GM12878 (cell line): ENCODE data around the gene LIMS2. TPM values are rescaled to one million over a fixed set of nuclear protein-coding genes. Genes with fewer than 3 reads are reported as not detected.

ENCODE experiments used
- DPF2 ChIP-seq: fragments of 450-650 bp; IDR thresholded peaks from 2 replicates; pipeline ENCODE4 v1.6.1; 2017; ENCODE audit warnings: mild to moderate bottlenecking
- HDGF ChIP-seq: fragments of 450-650 bp; IDR thresholded peaks from 2 replicates; pipeline ENCODE4 v1.6.1; 2016; ENCODE audit warnings: antibody characterized with exemption
- MEF2A ChIP-seq: IDR thresholded peaks from 2 replicates; pipeline ENCODE4 v1.6.1; 2011; ENCODE audit warnings: low read depth, mild to moderate bottlenecking, low read length, moderate library complexity; ENCODE audit not compliant: insufficient read depth
- NBN ChIP-seq: fragments of 450-650 bp; IDR thresholded peaks from 2 replicates; pipeline ENCODE4 v1.6.1; 2016
- NR2F1 ChIP-seq: fragments of 450-650 bp; conservative IDR thresholded peaks from 2 replicates; pipeline ENCODE4 v1.6.1; 2017; ENCODE audit warnings: mild to moderate bottlenecking
- SMARCA5 ChIP-seq: fragments of 450-650 bp; IDR thresholded peaks from 2 replicates; pipeline ENCODE4 v1.6.1; 2017; ENCODE audit warnings: mild to moderate bottlenecking
- SP1 ChIP-seq: IDR thresholded peaks from one replicate; pipeline ENCODE4 v1.6.1; 2011; ENCODE audit warnings: low read depth, low read length
- SPI1 ChIP-seq: IDR thresholded peaks from 2 replicates; pipeline ENCODE4 v1.6.1; 2011; ENCODE audit warnings: low read depth, mild to moderate bottlenecking, low read length, moderate library complexity, borderline replicate concordance; ENCODE audit not compliant: insufficient read depth
- TCF12 ChIP-seq: IDR thresholded peaks from 2 replicates; pipeline ENCODE4 v1.6.1; 2011; ENCODE audit warnings: low read depth, mild to moderate bottlenecking, low read length
- ZNF207 ChIP-seq: fragments of 450-650 bp; IDR thresholded peaks from 2 replicates; pipeline ENCODE4 v1.6.1; 2014; ENCODE audit warnings: antibody characterized with exemption, mild to moderate bottlenecking, borderline replicate concordance
- polyA plus RNA-seq, 11 experiments: library from polyadenylated mRNA; depleted of rRNA in 4 of 11; unstranded in 6 of 11; stranded (reverse) in 5 of 11; fragments of >200 nt; fragmentation: Nextera tagmentation in 4 of 11; fragmentation: Illumina TruSeq in 1 of 11; extraction: Ambion mirVana in 4 of 11; extraction: Trizol in 1 of 11; gene quantifications; 1 replicate in 1 of 11; 2 replicates in 10 of 11; pipeline versions ENCODE4 v1.2.1 to v1.2.3, GENCODE V29; 2011 to 2016; ENCODE audit warnings: inconsistent platforms in 2 of 11, missing spikeins in 2 of 11, low read depth in 1 of 11
- total RNA-seq, 4 experiments: library from RNA; depleted of rRNA in 3 of 4; stranded (reverse); fragments of >200 nt in 3 of 4; fragmentation: Illumina TruSeq in 1 of 4; extraction: Trizol in 1 of 4; gene quantifications; 2 replicates each; pipeline versions ENCODE4 v1.2.1 to v1.2.3, GENCODE V29; 2013 to 2021
- TF ChIP-seq, protein P1 (sequence below): fragments of 450-650 bp; conservative IDR thresholded peaks from 2 replicates; pipeline ENCODE4 v1.6.1; 2017; ENCODE audit warnings: mild to moderate bottlenecking, moderate library complexity
- TF ChIP-seq, protein P2 (sequence below): fragments of 450-650 bp; IDR thresholded peaks from 2 replicates; pipeline ENCODE4 v1.6.1; 2018; ENCODE audit warnings: mild to moderate bottlenecking, low read depth, moderate library complexity; ENCODE audit not compliant: partially characterized antibody
- TF ChIP-seq, protein P3 (sequence below): fragments of 450-650 bp; formaldehyde crosslinking; IDR thresholded peaks from 2 replicates; pipeline ENCODE4 v1.5.0; 2022; ENCODE audit warnings: mild to moderate bottlenecking, missing genetic modification characterization
- TF ChIP-seq, protein P4 (sequence below): fragments of 450-650 bp; IDR thresholded peaks from 2 replicates; pipeline ENCODE4 v1.6.1; 2017; ENCODE audit warnings: mild to moderate bottlenecking, moderate library complexity
- TF ChIP-seq, protein P5 (sequence below): fragments of 450-650 bp; IDR thresholded peaks from 2 replicates; pipeline ENCODE4 v1.6.1; 2017; ENCODE audit warnings: mild to moderate bottlenecking, low read depth, inconsistent platforms; ENCODE audit not compliant: poor library complexity, severe bottlenecking

The LIMS2 gene
- total and polyA plus RNA-seq, 10 of the 15 experiments (the other 5 are each of a cell fraction or from before 2014, with no cell fraction given): 0.06 to 0.81 (median 0.16) TPM; not detected in 2

DNA sequence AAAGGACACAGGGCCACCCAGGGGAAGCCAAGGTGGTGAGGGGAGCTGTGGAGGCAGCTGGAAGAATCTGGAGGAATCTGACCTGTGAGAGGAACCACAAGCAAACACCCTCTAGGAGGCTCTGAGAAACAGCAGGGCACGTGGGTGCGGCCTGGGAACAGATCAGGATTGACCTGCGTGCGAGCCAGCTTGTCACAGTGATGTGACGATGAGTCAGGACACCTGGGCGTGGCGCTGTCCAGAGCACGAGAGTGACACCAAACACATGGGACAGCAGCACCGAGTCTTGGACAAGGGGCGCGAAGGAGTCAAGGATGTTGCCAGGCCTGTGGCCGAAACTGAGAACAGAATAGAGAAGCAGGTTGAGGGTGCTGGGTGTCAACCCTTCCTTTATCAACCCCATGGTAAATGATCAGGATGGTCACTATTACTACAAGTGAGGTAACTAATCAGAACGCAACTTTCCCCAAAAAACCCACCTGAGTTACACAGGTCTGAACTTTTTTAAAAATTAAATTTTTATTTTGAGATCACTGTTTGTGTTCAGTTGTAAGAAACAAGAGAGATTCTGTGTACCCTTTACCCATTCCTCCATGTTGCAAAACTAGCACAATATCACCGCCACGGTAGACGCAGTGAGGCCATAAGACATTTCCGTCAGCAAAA lies 25.3 kb upstream of the LIMS2 start (continued):
- TF ChIP-seq, protein P1, sequence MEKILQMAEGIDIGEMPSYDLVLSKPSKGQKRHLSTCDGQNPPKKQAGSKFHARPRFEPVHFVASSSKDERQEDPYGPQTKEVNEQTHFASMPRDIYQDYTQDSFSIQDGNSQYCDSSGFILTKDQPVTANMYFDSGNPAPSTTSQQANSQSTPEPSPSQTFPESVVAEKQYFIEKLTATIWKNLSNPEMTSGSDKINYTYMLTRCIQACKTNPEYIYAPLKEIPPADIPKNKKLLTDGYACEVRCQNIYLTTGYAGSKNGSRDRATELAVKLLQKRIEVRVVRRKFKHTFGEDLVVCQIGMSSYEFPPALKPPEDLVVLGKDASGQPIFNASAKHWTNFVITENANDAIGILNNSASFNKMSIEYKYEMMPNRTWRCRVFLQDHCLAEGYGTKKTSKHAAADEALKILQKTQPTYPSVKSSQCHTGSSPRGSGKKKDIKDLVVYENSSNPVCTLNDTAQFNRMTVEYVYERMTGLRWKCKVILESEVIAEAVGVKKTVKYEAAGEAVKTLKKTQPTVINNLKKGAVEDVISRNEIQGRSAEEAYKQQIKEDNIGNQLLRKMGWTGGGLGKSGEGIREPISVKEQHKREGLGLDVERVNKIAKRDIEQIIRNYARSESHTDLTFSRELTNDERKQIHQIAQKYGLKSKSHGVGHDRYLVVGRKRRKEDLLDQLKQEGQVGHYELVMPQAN: no peak
- peak; percentile 80 for TF ChIP-seq ZNF207
- TF ChIP-seq, protein P2, sequence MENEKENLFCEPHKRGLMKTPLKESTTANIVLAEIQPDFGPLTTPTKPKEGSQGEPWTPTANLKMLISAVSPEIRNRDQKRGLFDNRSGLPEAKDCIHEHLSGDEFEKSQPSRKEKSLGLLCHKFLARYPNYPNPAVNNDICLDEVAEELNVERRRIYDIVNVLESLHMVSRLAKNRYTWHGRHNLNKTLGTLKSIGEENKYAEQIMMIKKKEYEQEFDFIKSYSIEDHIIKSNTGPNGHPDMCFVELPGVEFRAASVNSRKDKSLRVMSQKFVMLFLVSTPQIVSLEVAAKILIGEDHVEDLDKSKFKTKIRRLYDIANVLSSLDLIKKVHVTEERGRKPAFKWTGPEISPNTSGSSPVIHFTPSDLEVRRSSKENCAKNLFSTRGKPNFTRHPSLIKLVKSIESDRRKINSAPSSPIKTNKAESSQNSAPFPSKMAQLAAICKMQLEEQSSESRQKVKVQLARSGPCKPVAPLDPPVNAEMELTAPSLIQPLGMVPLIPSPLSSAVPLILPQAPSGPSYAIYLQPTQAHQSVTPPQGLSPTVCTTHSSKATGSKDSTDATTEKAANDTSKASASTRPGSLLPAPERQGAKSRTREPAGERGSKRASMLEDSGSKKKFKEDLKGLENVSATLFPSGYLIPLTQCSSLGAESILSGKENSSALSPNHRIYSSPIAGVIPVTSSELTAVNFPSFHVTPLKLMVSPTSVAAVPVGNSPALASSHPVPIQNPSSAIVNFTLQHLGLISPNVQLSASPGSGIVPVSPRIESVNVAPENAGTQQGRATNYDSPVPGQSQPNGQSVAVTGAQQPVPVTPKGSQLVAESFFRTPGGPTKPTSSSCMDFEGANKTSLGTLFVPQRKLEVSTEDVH: no peak
- peak; percentile 82; the same call in 1 of the 2 replicates for TF ChIP-seq DPF2
- TF ChIP-seq, protein P3, sequence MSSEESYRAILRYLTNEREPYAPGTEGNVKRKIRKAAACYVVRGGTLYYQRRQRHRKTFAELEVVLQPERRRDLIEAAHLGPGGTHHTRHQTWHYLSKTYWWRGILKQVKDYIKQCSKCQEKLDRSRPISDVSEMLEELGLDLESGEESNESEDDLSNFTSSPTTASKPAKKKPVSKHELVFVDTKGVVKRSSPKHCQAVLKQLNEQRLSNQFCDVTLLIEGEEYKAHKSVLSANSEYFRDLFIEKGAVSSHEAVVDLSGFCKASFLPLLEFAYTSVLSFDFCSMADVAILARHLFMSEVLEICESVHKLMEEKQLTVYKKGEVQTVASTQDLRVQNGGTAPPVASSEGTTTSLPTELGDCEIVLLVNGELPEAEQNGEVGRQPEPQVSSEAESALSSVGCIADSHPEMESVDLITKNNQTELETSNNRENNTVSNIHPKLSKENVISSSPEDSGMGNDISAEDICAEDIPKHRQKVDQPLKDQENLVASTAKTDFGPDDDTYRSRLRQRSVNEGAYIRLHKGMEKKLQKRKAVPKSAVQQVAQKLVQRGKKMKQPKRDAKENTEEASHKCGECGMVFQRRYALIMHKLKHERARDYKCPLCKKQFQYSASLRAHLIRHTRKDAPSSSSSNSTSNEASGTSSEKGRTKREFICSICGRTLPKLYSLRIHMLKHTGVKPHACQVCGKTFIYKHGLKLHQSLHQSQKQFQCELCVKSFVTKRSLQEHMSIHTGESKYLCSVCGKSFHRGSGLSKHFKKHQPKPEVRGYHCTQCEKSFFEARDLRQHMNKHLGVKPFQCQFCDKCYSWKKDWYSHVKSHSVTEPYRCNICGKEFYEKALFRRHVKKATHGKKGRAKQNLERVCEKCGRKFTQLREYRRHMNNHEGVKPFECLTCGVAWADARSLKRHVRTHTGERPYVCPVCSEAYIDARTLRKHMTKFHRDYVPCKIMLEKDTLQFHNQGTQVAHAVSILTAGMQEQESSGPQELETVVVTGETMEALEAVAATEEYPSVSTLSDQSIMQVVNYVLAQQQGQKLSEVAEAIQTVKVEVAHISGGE (CRISPR knock-in tag): no peak
- peak; percentile 65 for TF ChIP-seq SP1
- peak; percentile 92 for TF ChIP-seq TCF12
- TF ChIP-seq MEF2A: no peak
- TF ChIP-seq, protein P4, sequence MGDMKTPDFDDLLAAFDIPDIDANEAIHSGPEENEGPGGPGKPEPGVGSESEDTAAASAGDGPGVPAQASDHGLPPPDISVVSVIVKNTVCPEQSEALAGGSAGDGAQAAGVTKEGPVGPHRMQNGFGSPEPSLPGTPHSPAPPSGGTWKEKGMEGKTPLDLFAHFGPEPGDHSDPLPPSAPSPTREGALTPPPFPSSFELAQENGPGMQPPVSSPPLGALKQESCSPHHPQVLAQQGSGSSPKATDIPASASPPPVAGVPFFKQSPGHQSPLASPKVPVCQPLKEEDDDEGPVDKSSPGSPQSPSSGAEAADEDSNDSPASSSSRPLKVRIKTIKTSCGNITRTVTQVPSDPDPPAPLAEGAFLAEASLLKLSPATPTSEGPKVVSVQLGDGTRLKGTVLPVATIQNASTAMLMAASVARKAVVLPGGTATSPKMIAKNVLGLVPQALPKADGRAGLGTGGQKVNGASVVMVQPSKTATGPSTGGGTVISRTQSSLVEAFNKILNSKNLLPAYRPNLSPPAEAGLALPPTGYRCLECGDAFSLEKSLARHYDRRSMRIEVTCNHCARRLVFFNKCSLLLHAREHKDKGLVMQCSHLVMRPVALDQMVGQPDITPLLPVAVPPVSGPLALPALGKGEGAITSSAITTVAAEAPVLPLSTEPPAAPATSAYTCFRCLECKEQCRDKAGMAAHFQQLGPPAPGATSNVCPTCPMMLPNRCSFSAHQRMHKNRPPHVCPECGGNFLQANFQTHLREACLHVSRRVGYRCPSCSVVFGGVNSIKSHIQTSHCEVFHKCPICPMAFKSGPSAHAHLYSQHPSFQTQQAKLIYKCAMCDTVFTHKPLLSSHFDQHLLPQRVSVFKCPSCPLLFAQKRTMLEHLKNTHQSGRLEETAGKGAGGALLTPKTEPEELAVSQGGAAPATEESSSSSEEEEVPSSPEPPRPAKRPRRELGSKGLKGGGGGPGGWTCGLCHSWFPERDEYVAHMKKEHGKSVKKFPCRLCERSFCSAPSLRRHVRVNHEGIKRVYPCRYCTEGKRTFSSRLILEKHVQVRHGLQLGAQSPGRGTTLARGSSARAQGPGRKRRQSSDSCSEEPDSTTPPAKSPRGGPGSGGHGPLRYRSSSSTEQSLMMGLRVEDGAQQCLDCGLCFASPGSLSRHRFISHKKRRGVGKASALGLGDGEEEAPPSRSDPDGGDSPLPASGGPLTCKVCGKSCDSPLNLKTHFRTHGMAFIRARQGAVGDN: peak; percentile 77; the same call in 1 of the 2 replicates
- peak; percentile 69 for TF ChIP-seq HDGF
- TF ChIP-seq NBN: peak; percentile 73; the same call in 1 of the 2 replicates
- TF ChIP-seq NR2F1: peak; percentile 66
- TF ChIP-seq SMARCA5: peak; percentile 81; the same call in 1 of the 2 replicates
- TF ChIP-seq SPI1: peak; percentile 76; the same call in 1 of the 2 replicates
- TF ChIP-seq, protein P5, sequence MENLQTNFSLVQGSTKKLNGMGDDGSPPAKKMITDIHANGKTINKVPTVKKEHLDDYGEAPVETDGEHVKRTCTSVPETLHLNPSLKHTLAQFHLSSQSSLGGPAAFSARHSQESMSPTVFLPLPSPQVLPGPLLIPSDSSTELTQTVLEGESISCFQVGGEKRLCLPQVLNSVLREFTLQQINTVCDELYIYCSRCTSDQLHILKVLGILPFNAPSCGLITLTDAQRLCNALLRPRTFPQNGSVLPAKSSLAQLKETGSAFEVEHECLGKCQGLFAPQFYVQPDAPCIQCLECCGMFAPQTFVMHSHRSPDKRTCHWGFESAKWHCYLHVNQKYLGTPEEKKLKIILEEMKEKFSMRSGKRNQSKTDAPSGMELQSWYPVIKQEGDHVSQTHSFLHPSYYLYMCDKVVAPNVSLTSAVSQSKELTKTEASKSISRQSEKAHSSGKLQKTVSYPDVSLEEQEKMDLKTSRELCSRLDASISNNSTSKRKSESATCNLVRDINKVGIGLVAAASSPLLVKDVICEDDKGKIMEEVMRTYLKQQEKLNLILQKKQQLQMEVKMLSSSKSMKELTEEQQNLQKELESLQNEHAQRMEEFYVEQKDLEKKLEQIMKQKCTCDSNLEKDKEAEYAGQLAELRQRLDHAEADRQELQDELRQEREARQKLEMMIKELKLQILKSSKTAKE: peak; percentile 68
